Gastrocnemius medialis (tissue), 4 donors: ENCODE results near the gene ZBTB4. TPM values are rescaled to one million over a fixed set of nuclear protein-coding genes. Genes with fewer than 3 reads are reported as not detected.

Experiments
- ATAC-seq, 2 donors: fragments of 150-250 bp; one replicate each; pipeline ENCODE4 v1.9.1; 2016
- DNase-seq, 2 donors: peaks; one replicate each; pipeline ENCODE4 v3.0.0-alpha.2; 2019
- H3K27ac ChIP-seq, 4 donors: fragments of 200-600 bp; sonication (generic); 1 replicate in 1 of 4; 2 replicates in 3 of 4; pipeline ENCODE4 v1.5.1; 2016 to 2018; ENCODE audit warnings: mild to moderate bottlenecking in 2 of 4, moderate library complexity in 1 of 4
- H3K27me3 ChIP-seq, 3 donors: fragments of 200-600 bp; sonication (generic) in 2 of 3; 1 replicate in 1 of 3; 2 replicates in 2 of 3; pipeline versions ENCODE4 v1.5.1 to v1.6.0; 2016 to 2019; ENCODE audit warnings: mild to moderate bottlenecking in 1 of 3, moderate library complexity in 1 of 3
- H3K36me3 ChIP-seq, 2 donors: fragments of 200-600 bp; sonication (generic) in 1 of 2; one replicate each; pipeline ENCODE4 v1.5.1; 2017 to 2018
- H3K4me1 ChIP-seq, 2 donors: fragments of 200-600 bp; sonication (generic) in 1 of 2; one replicate each; pipeline ENCODE4 v1.5.1; 2016 to 2017; ENCODE audit warnings: mild to moderate bottlenecking in 2 of 2
- H3K4me3 ChIP-seq, 4 donors: fragments of 200-600 bp; sonication (generic) in 3 of 4; 1 replicate in 1 of 4; 2 replicates in 3 of 4; pipeline ENCODE4 v1.5.1; 2016 to 2019; ENCODE audit warnings: mild to moderate bottlenecking in 2 of 4
- H3K9me3 ChIP-seq, 3 donors: fragments of 200-600 bp; sonication (generic) in 2 of 3; 1 replicate in 1 of 3; 2 replicates in 2 of 3; pipeline ENCODE4 v1.5.1; 2016 to 2019
- CTCF ChIP-seq, 5 experiments: fragments of 450-650 bp in 3 of 5; fragments of 200-600 bp in 2 of 5; sonication (generic) in 2 of 5; IDR thresholded peaks in 4 of 5; conservative IDR thresholded peaks in 1 of 5; 1 replicate in 4 of 5; 2 replicates in 1 of 5; pipeline ENCODE4 v1.5.1; 2016 to 2019; ENCODE audit warnings: antibody characterized with exemption in 5 of 5, mild to moderate bottlenecking in 3 of 5, moderate library complexity in 3 of 5
- POLR2A ChIP-seq, 2 donors: fragments of 450-650 bp; IDR thresholded peaks; one replicate each; pipeline ENCODE4 v1.6.1; 2017; ENCODE audit warnings: antibody characterized with exemption in 2 of 2, mild to moderate bottlenecking in 2 of 2, moderate library complexity in 2 of 2
- in situ Hi-C, 4 donors: fragments of 200-750 bp; cut with MboI; loops; one replicate each; pipeline versions ENCODE4 v1.15.0 to v1.8.0; 2017; ENCODE audit warnings: low sequenced_read_pairs in 4 of 4
- intact Hi-C: fragments of 100-400 bp; cut with DNase I; formaldehyde crosslinking; loops from one replicate; pipeline ENCODE4 v1.15.1; 2023; ENCODE audit warnings: low total_unique reads
- total RNA-seq, 4 donors: library from RNA; depleted of rRNA; stranded (reverse); fragments of >200 nt; gene quantifications; one replicate each; pipeline versions ENCODE4 v1.1.0 to v1.2.3, GENCODE V29; 2016

The ZBTB4 gene
- total RNA-seq, 4 donors from 2014 or later: 24.2 to 43.1 (median 31.2) TPM

DNA sequence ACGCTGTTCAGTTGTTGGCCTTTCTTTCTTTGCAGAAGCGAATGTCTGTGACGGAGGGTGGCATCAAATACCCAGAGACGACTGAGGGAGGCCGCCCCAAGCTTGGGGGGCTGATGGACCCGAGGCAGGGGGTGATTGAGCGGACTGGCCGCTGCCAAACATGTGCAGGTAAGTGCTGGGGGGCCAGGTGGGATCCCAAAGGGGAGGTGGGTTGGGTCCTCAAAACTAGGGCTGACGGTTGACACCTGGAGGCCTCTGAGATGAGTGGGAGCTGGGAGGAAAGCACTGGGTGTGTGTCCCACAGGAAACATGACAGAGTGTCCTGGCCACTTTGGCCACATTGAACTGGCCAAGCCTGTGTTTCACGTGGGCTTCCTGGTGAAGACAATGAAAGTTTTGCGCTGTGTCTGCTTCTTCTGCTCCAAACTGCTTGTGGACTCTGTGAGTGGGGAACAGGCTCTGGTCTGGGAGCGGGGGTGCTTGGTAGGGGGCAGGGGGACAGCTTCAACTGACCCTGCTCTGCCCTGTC is 16.5 kb upstream of the ZBTB4 start:
- no peak overlapping the region for H3K4me3 ChIP-seq
- in situ Hi-C loops: no loop called here
- peak overlapping the region in 3 of 4 donors; percentile 41 to 56 (median 49) for H3K27ac ChIP-seq
- ATAC-seq: no peak
- no peak for TF ChIP-seq CTCF (IDR thresholded peaks at IDR 0.05 in 4 of 5, conservative IDR thresholded peaks at IDR 0.05 in 1 of 5)
- no peak for TF ChIP-seq POLR2A (IDR thresholded peaks at IDR 0.05)
- no peak for DNase-seq
- H3K27me3 ChIP-seq: no peaks in the 10 kb centered on the region
- peaks cover 4 to 13% of the 10 kb centered on the region in 2 donors for H3K4me1 ChIP-seq
- intact Hi-C loops: no loop called here
- peaks cover 3 to 54% of the 10 kb centered on the region in 2 donors for H3K36me3 ChIP-seq
- H3K9me3 ChIP-seq: no peaks in the 10 kb centered on the region

GRCh38 chr17:7493941-7494340 is 14.5 kb upstream of the ZBTB4 start:
- DNase-seq (no peak), ATAC-seq (no peak)
- Histone ChIP-seq H3K27ac (no peak overlapping the region), H3K9me3 (no peaks in the 10 kb centered on the region), H3K27me3 (no peaks in the 10 kb centered on the region), H3K4me1 (peaks cover 7 to 17% of the 10 kb centered on the region in 2 donors), H3K36me3 (peaks cover 0 to 34% of the 10 kb centered on the region in 2 donors), H3K4me3 (no peak overlapping the region)
- intact Hi-C loops: no loop called here
- in situ Hi-C loops: no loop called here
- no peak for TF ChIP-seq POLR2A (IDR thresholded peaks at IDR 0.05)
- no peak for TF ChIP-seq CTCF (IDR thresholded peaks at IDR 0.05 in 4 of 5, conservative IDR thresholded peaks at IDR 0.05 in 1 of 5)

DNA sequence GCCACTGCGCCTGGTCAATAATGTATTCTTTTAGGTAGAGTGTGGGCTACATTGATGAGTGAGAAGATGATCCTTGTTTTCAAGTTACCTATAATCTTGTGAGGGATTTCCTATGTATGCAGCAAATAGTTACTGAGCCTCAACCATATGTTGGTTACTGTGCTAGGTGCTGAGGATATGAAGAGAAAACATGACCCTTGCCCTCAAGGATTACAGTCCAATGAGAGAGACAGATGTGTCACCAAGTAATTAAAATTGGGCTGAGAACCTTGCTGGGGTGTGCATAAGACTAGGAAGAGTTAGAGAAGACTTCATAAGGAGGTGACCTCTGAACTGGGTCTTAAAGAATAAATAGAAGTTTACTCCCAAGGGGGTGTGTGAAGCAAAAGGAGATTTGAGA is 12.2 kb upstream of the ZBTB4 start:
- in situ Hi-C loops (no loop called here), intact Hi-C loops (no loop called here)
- no peaks in the 10 kb centered on the region for H3K9me3 ChIP-seq
- peaks cover 0 to 12% of the 10 kb centered on the region in 2 donors for H3K36me3 ChIP-seq
- H3K27ac ChIP-seq: no peak overlapping the region
- no peak for TF ChIP-seq CTCF (IDR thresholded peaks at IDR 0.05 in 4 of 5, conservative IDR thresholded peaks at IDR 0.05 in 1 of 5)
- TF ChIP-seq POLR2A (IDR thresholded peaks at IDR 0.05): no peak
- no peak for DNase-seq
- no peak overlapping the region for H3K4me3 ChIP-seq
- H3K27me3 ChIP-seq: no peaks in the 10 kb centered on the region
- H3K4me1 ChIP-seq: peaks cover 23 to 36% of the 10 kb centered on the region in 2 donors
- no peak for ATAC-seq

- H3K36me3 ChIP-seq: no peaks in the 10 kb centered on the region
- TF ChIP-seq POLR2A (IDR thresholded peaks at IDR 0.05) (no peak), CTCF (IDR thresholded peaks at IDR 0.05 in 4 of 5, conservative IDR thresholded peaks at IDR 0.05 in 1 of 5) (no peak)
Observed at GRCh38 chr17:7490144-7490543, 10.7 kb upstream of the ZBTB4 start.

DNA sequence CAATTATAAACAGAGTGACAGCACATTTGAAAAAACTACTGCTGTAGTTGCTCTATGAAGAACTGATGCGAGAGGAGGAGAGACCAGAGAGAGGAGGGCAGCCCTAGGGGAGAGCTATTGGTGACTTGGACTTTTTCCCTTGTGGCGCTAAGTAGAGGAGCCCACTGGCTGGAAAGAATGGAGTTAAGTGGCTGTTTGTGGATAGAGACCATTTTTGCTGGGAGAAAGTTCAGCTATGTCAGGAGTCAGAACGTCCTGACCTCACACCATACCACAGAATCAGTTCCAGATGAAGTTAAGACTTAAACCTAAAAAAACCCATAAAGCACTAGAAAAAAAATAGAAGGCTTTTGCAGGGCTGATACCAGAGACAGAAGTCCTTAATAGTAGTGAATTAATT is 6.8 kb upstream of the ZBTB4 start:
- Histone ChIP-seq H3K4me1 (peaks cover 39 to 58% of the 10 kb centered on the region in 2 donors), H3K27ac (peak overlapping the region; percentile 100), H3K9me3 (no peaks in the 10 kb centered on the region), H3K4me3 (peak overlapping the region; percentile 14 to 84 (median 72)), H3K36me3 (no peaks in the 10 kb centered on the region), H3K27me3 (no peaks in the 10 kb centered on the region)
- DNase-seq: no peak
- TF ChIP-seq POLR2A (IDR thresholded peaks at IDR 0.05) (no peak), CTCF (IDR thresholded peaks at IDR 0.05 in 4 of 5, conservative IDR thresholded peaks at IDR 0.05 in 1 of 5) (no peak)
- intact Hi-C loops: loop anchor here (10.0 kb wide), 1 partner anchor 461 kb away; the partner anchor contains the start of gene BCL6B
- ATAC-seq: no peak
- in situ Hi-C loops: loop anchor here in 1 of 4 donors (5.0 kb wide), 1 partner anchor 49 kb away; the partner anchor contains the start of genes FGF11 and TMEM102

More at GRCh38 chr17:7490144-7490543, 10.7 kb upstream of the ZBTB4 start:
- no peaks in the 10 kb centered on the region for H3K9me3 ChIP-seq
- no peak overlapping the region for H3K4me3 ChIP-seq
- DNase-seq (no peak), ATAC-seq (no peak)
- no peaks in the 10 kb centered on the region for H3K27me3 ChIP-seq
- H3K4me1 ChIP-seq: peaks cover 36 to 50% of the 10 kb centered on the region in 2 donors
- intact Hi-C loops (no loop called here), in situ Hi-C loops (no loop called here)
- no peak overlapping the region for H3K27ac ChIP-seq
